ENCODE measurements around the gene NEO1.

DNA sequence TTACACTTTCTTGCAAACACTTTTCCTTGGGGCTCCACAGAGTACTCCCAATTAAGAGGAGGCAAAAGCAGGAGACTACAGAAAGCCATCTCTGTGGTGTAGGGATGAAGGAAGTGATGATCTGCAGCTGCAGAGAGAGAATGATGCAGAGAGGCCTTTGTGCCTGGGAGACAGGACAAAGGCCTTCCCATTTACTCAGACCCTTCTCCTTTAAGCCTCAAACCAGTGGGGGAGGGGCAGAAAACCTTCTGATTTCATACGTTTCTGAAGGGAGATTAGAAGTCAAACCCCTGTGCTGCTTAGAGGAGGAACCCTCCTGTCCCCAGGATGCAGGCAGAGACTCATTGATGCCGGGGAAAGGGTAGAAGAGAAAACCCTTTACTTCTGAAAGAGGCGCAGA is 130.8 kb downstream of the NEO1 start:
- TF ChIP-seq, protein P1, sequence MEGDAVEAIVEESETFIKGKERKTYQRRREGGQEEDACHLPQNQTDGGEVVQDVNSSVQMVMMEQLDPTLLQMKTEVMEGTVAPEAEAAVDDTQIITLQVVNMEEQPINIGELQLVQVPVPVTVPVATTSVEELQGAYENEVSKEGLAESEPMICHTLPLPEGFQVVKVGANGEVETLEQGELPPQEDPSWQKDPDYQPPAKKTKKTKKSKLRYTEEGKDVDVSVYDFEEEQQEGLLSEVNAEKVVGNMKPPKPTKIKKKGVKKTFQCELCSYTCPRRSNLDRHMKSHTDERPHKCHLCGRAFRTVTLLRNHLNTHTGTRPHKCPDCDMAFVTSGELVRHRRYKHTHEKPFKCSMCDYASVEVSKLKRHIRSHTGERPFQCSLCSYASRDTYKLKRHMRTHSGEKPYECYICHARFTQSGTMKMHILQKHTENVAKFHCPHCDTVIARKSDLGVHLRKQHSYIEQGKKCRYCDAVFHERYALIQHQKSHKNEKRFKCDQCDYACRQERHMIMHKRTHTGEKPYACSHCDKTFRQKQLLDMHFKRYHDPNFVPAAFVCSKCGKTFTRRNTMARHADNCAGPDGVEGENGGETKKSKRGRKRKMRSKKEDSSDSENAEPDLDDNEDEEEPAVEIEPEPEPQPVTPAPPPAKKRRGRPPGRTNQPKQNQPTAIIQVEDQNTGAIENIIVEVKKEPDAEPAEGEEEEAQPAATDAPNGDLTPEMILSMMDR (IDR thresholded peaks at IDR 0.05; ENCODE audit: low read length), result no peak
- TF ChIP-seq EZH2 (IDR thresholded peaks at IDR 0.05; ENCODE audit: borderline replicate concordance, low read length), result no peak

All from OCI-LY1 (cell line).